A549 (cell line): ENCODE measurements around the gene LAMA1.

Experiments used
- CEBPB ChIP-seq, 2 experiments: fragments of >200 bp in 1 of 2; sonication (Bioruptor Twin) in 1 of 2; formaldehyde crosslinking in 1 of 2; IDR thresholded peaks; 2 replicates each; pipeline ENCODE4 v1.6.1; 2012 to 2016
- CHD2 ChIP-seq: fragments of 150-350 bp; IDR thresholded peaks from 2 replicates; pipeline ENCODE4 v1.6.1; 2014; ENCODE audit warnings: low read length; ENCODE audit not compliant: partially characterized antibody
- EP300 ChIP-seq, 2 experiments: fragments of >200 bp; sonication (Bioruptor Twin); formaldehyde crosslinking; IDR thresholded peaks; 2 replicates in 1 of 2; 3 replicates in 1 of 2; pipeline ENCODE4 v1.6.1; 2016 to 2017
- JUN ChIP-seq, 2 experiments: fragments of >200 bp; sonication (Bioruptor Twin); formaldehyde crosslinking; IDR thresholded peaks; 2 replicates in 1 of 2; 3 replicates in 1 of 2; pipeline ENCODE4 v1.6.1; 2016 to 2017
- JUNB ChIP-seq: fragments of >200 bp; sonication (Bioruptor Twin); formaldehyde crosslinking; IDR thresholded peaks from 2 replicates; pipeline ENCODE4 v1.6.1; 2016
- NR3C1 ChIP-seq: fragments of >200 bp; sonication (Bioruptor Twin); formaldehyde crosslinking; IDR thresholded peaks from 3 replicates; pipeline ENCODE4 v1.6.1; 2017
- POLR2A ChIP-seq: IDR thresholded peaks from 2 replicates; pipeline ENCODE4 v1.6.1; 2012; ENCODE audit warnings: mild to moderate bottlenecking, low read length
- POLR2AphosphoS2 ChIP-seq: conservative IDR thresholded peaks from 2 replicates; pipeline ENCODE4 v1.6.1; 2012; ENCODE audit warnings: low read length, improper control_type of control experiment, inconsistent platforms
- RCOR1 ChIP-seq: fragments of 150-350 bp; IDR thresholded peaks from 2 replicates; pipeline ENCODE4 v1.6.1; 2014; ENCODE audit warnings: antibody characterized with exemption, low read length, low read depth
- SREBF2 ChIP-seq: fragments of 450-650 bp; IDR thresholded peaks from 2 replicates; pipeline ENCODE4 v1.6.1; 2014; ENCODE audit warnings: mild to moderate bottlenecking, moderate library complexity
- TF ChIP-seq, protein P1 (sequence below): fragments of >200 bp; sonication (Bioruptor Twin); formaldehyde crosslinking; IDR thresholded peaks from 3 replicates; pipeline ENCODE4 v1.5.1; 2016
- TF ChIP-seq, protein P2 (sequence below): fragments of 200-600 bp; sonication (generic); IDR thresholded peaks from 2 replicates; pipeline ENCODE4 v1.6.1; 2016; ENCODE audit warnings: antibody characterized with exemption, mild to moderate bottlenecking, moderate library complexity
- TF ChIP-seq, protein P3 (sequence below): fragments of 450-650 bp; IDR thresholded peaks from 2 replicates; pipeline ENCODE4 v1.6.1; 2014; ENCODE audit warnings: antibody characterized with exemption
- TF ChIP-seq, protein P4 (sequence below): fragments of 150-350 bp; IDR thresholded peaks from 2 replicates; pipeline ENCODE4 v1.6.1; 2014; ENCODE audit warnings: low read depth, mild to moderate bottlenecking, low read length

DNA sequence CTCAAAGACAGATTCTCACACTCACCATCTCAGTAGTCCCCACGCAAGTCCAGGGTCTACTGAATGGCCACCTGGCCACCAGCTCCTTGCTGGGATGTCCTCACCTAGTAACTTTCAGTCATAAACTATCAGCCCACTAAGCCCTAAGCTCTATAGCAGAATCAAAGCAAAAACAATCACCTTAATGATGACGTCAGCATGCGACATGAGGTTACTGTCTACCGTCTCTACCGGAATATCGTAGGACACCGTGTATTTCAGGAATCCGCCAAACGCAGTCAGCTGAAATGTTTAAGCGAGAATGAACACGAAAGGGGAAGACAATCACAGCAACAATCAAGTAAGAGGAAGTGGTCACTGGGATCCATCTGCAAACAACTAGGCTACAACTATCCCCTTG is 81.8 kb downstream of the LAMA1 start:
- TF ChIP-seq, protein P1, sequence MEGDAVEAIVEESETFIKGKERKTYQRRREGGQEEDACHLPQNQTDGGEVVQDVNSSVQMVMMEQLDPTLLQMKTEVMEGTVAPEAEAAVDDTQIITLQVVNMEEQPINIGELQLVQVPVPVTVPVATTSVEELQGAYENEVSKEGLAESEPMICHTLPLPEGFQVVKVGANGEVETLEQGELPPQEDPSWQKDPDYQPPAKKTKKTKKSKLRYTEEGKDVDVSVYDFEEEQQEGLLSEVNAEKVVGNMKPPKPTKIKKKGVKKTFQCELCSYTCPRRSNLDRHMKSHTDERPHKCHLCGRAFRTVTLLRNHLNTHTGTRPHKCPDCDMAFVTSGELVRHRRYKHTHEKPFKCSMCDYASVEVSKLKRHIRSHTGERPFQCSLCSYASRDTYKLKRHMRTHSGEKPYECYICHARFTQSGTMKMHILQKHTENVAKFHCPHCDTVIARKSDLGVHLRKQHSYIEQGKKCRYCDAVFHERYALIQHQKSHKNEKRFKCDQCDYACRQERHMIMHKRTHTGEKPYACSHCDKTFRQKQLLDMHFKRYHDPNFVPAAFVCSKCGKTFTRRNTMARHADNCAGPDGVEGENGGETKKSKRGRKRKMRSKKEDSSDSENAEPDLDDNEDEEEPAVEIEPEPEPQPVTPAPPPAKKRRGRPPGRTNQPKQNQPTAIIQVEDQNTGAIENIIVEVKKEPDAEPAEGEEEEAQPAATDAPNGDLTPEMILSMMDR = no peak
- no peak for TF ChIP-seq CEBPB (IDR thresholded peaks at IDR 0.05)
- TF ChIP-seq, protein P2, sequence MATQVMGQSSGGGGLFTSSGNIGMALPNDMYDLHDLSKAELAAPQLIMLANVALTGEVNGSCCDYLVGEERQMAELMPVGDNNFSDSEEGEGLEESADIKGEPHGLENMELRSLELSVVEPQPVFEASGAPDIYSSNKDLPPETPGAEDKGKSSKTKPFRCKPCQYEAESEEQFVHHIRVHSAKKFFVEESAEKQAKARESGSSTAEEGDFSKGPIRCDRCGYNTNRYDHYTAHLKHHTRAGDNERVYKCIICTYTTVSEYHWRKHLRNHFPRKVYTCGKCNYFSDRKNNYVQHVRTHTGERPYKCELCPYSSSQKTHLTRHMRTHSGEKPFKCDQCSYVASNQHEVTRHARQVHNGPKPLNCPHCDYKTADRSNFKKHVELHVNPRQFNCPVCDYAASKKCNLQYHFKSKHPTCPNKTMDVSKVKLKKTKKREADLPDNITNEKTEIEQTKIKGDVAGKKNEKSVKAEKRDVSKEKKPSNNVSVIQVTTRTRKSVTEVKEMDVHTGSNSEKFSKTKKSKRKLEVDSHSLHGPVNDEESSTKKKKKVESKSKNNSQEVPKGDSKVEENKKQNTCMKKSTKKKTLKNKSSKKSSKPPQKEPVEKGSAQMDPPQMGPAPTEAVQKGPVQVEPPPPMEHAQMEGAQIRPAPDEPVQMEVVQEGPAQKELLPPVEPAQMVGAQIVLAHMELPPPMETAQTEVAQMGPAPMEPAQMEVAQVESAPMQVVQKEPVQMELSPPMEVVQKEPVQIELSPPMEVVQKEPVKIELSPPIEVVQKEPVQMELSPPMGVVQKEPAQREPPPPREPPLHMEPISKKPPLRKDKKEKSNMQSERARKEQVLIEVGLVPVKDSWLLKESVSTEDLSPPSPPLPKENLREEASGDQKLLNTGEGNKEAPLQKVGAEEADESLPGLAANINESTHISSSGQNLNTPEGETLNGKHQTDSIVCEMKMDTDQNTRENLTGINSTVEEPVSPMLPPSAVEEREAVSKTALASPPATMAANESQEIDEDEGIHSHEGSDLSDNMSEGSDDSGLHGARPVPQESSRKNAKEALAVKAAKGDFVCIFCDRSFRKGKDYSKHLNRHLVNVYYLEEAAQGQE = no peak
- TF ChIP-seq POLR2A = no peak
- TF ChIP-seq JUNB = no peak
- no peak for TF ChIP-seq RCOR1
- TF ChIP-seq EP300 (IDR thresholded peaks at IDR 0.05) = no peak
- TF ChIP-seq, protein P3, sequence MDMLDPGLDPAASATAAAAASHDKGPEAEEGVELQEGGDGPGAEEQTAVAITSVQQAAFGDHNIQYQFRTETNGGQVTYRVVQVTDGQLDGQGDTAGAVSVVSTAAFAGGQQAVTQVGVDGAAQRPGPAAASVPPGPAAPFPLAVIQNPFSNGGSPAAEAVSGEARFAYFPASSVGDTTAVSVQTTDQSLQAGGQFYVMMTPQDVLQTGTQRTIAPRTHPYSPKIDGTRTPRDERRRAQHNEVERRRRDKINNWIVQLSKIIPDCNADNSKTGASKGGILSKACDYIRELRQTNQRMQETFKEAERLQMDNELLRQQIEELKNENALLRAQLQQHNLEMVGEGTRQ = no peak
- no peak for TF ChIP-seq POLR2AphosphoS2
- no peak for TF ChIP-seq SREBF2
- TF ChIP-seq, protein P4, sequence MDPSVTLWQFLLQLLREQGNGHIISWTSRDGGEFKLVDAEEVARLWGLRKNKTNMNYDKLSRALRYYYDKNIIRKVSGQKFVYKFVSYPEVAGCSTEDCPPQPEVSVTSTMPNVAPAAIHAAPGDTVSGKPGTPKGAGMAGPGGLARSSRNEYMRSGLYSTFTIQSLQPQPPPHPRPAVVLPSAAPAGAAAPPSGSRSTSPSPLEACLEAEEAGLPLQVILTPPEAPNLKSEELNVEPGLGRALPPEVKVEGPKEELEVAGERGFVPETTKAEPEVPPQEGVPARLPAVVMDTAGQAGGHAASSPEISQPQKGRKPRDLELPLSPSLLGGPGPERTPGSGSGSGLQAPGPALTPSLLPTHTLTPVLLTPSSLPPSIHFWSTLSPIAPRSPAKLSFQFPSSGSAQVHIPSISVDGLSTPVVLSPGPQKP = no peak
- TF ChIP-seq JUN (IDR thresholded peaks at IDR 0.05) = no peak
- TF ChIP-seq NR3C1 = no peak
- TF ChIP-seq CHD2 = no peak
